NCI-H748 (cell line): ENCODE data around the gene CACNA1D.
"Not testable (repeated sequence)": the region's sequence is repeated elsewhere in the genome, so short reads cannot be mapped to it uniquely, and the experiment has no call there.

ENCODE experiments used
- DNase-seq: peaks from one replicate; lab custom pipeline; 2025; ENCODE audit not compliant: unreplicated experiment; lab: John Stamatoyannopoulos, UW

CACNA1D gene

DNA sequence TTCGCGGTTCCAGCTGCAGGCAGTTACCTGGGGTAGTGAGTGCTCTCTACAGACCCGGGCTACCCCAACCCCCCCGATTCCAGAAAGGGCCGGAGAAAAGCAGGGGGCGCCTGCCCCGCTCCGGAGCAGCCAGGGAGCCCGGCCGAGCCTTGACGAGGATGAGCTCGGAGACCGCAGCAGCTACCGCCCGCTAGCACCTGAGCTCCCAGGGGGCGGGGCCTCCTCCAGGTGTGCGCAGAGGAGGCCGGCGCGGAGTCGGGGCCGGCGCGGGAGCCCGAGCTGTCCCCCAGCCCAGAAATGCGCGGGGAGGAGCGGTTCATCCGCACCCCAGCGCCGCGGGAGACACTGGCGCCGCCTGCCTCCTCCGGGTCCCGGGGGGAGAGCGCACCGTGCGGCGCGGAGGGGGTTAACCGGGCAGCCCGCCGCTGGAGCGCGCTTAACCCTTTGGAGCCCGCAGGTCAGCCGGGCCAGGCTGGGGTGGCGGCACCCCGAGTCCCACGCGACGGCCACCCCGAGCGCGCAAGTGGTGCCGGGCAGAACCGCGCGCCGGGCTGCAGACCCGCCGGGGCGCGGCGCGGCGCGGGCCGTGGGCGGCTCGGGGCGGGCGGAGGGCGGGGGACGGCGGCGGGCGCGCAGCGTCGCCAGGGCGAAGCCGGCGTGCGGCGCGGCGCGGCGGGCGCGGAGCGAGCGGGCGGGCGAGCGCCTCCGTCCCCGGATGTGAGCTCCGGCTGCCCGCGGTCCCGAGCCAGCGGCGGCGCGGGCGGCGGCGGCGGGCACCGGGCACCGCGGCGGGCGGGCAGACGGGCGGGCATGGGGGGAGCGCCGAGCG, at the start of gene CACNA1D:
Gene CACNA1D, plus strand, starts transcription at position 649 of the 829 bp plus-strand sequence. CDS start 556 bp downstream, outside the sequence.
- DNase-seq: peak; percentile 78

DNA sequence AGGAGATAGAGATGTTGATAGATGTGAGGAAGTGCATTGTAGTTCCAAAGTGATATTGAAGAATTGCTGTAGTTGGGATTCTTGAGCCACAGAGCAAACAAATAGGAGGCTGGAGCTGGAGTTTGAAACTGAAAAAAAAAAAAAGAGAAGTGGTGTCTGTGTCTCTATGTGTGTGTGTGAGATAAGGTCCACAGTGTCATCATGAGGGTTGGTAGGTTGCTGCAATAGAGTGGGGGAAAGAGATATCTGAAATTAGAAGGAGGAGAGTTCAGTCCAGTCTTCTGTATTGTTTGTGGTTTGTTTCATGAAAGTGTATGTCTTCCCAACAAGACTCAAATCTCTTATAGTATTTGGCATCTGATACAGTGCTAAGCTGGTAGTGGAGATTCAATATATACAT, 37.3 kb upstream of the CACNA1D start:
- DNase-seq: no peak

DNA sequence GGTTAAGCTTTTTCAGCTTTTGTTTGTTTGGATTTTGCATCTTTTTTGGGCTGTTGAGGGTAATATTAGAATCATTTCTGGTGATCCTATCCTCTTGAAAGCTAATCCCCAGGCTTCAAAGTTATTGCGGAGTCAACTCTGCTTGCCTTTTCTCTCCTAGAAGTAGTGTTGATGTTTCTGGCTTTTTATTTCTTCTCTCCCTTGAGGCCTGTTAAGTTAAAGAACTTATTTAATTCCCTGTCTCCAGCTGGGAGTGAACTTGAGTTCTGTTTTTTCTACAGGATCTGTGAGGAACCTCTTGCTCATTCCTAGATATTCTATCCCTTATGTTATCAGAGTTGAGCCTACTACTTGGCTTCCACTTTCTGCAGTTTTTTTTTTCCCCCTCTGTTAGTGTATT, 34.1 kb upstream of the CACNA1D start:
- no peak for DNase-seq

DNA sequence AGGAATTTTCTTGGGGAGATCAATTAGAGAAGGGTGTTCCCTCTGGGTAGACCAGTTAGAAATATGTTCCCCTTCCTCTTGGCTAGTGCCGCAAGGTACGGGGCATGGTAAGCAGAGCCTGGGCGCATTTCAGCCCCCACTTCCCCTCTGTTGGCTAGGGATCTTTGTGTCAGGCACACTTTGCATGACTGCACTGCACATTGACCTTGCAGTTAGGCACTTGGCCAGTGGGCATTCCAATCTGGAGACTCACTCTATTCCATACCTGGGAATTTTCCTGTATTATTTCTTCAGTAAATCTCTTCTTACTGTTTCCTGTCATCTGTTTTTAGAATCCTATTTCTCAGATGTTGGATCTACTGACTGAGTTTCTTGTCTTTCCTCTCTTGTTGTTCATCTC, 30.0 kb upstream of the CACNA1D start:
- DNase-seq: no peak

DNA sequence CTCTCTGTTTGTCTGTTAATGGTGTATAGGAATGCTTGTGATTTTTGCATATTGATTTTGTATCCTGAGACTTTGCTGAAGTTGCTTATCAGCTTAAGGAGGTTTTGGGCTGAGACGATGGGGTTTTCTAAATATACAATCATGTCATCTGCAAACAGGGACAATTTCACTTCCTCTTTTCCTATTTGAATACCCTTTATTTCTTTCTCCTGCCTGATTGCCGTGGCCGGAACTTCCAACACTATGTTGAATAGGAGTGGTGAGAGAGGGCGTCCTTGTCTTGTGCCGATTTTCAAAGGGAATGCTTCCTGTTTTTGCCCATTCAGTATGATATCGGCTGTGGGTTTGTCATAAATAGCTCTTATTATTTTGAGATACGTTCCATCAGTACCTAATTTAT, 24.7 kb upstream of the CACNA1D start:
- not testable (repeated sequence) for DNase-seq

DNA sequence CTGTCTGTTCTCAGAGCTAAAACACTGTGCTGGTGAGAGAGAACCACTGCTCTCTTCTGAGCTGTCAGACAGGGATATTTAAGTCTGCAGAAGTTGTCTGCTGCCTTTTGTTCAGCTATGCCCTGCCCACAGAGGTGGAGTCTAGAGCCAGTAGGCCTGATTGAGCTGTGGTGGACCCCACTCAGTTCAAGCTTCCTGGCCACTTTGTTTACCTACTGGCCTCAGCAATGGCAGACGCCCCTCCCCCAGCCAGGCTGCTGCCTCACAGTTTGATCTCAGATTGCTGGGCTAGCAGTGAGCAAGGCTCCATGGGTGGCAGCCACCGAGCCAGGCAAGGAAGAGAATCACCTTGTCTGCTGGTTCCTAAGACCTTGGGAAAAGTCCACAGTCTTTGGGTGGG, 21.0 kb upstream of the CACNA1D start:
- DNase-seq: no peak

DNA sequence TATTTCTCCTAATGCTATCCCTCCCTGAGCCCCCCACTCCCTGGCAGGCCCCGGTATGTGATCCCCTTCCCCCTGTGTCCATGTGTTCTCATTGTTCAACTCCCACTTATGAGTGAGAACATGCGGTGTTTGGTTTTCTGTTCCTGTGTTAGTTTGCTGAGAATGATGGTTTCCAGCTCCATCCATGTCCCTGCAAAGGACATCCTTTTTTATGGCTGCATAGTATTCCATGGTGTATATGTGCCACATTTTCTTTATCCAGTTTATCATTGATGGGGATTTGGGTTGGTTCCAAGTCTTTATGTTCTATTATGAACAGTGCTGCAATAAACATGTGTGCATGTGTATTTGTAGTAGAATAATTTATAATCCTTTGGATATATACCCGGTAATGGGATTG, 18.0 kb upstream of the CACNA1D start:
- not testable (repeated sequence) for DNase-seq

DNA sequence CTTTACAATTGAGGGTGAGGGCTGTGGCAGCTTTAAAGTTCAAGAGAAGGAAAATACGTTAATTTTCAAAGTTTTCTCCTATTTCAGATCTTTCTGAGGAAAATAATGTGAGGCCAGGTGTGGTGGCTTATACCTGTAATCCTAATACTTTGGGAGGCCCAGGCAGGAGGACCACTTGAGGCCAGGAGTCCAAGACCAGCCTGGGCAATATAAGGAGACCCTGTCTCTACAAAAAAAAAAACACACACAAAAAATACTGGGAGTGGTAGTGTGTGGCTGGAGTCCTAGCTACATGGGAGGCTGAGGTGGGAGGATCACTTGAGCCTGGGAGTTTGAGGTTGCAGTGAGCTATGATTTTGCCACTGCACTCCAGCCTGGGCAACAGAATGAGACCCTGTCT, 16.7 kb upstream of the CACNA1D start:
- not testable (repeated sequence) for DNase-seq

DNA sequence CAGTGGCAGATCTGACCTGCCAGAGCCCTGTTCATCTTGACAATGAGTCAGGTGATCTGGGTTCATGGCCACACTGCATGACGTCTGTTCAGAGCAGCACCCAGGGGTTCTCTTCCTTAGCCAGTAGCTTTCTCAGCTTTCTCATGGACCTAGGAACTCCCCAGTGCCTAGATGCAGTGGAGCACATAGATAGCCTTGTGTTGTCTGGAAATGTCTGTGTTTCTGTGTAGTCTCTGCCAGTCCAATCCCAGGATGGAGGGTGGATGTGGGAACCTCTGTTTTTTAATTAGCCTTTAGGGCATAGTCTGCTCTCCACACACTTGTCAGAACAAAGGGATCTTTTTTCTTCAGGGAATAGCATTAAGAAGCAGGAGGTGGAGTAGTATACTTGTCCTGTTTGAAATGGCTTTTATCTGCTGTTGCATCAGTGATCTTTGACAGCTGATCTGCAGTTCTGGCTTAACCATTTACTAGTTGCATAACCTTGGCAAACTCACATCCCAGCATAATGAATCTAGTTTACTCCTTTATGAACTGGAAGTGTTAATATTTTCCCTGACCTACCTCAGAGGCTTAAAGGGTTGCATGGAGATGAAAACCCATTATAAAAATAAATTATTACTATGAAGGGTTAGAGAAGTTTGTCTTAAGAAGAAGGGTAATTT, 16.1 kb upstream of the CACNA1D start:
- no peak for DNase-seq

DNA sequence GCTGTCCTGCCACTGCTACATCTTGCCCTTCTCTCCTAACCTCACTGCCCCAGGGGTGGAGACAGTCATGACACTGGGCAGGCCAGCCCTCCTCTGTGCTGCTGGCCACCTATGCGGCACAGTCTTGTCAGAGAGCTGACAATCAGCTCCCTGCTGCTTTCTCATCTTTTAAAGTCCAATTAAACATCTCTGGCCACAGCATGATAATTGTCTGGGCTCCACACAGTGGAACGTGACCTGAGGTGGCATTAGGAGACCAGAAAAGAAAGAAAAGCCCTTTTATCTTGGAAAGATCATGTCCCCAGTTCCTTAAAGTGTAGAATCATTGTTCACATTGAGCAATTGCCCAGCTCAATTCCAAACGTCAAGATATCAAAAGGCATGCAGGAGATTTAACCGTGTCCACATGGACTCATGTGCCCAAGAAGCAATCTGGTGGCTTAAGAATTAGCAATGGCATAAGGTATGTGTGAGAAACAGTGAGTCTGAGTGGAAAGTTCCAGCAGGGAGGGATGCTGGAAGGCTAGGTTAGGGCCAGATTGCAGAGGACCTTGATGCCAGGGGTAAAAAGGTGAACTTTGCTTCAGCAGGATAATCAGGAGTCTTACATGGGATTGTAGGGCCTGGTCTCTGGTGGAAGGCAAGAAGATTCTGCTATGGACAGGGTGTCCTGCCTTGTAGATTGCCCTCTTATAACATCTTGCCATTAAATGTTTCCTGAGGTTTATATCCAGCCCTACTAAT, 15.3 kb upstream of the CACNA1D start:
- no peak for DNase-seq

DNA sequence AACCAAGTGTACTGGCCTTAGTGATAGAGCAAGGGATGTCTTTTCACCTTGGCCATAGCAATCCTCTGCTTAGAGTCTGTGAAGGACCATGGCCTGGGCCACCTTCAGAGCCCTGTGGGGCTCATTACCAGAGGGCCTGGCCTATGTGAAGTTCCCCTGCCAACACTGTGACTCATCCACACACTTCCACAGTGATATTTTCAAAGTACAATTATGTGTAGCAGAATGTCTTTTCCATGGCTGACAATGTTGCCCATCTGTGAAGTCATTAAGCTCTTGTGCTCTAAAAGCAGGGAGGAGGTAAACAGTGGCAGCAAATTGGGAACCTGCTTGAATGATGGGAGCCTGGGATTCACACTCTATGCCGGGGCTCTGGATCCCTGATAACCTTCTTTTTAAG, 12.2 kb upstream of the CACNA1D start:
- no peak for DNase-seq

DNA sequence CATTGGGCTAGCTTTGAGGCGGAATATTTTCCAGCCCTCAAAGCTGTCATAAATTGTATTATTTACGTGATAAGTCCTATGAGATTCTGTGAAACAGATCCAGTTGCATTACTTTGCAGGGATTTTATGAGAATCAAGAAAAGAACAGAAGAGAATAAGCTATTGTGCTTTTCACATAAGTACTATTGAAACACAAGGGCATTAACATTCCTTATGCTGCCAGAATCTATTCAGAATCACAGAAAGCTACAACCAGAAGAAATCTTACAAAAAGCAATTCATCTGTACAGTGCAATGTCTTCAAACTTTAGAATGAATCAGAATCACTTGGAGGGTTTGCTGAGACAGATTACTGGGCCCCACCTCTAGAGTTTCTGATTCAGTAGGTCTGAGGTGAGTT, 10.6 kb upstream of the CACNA1D start:
- DNase-seq: no peak

DNA sequence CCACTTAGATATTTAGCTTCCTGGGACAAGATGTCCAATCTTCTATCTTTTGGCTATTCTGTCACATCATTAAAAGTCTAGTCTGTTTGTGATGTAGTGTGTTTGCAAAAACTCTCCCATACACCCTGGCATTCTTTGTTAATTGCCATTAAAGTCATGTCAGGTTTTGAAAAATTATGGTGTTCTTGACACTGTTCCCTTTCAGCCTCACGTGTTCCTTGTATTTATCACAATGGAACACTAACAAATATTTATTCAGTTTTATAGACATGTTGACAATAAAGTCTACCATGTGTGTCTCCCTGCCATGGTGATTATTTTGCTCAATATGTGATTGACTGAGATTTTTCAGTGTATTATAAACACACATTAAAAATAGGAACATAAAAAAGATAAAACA, 9.4 kb upstream of the CACNA1D start:
- no peak for DNase-seq

DNA sequence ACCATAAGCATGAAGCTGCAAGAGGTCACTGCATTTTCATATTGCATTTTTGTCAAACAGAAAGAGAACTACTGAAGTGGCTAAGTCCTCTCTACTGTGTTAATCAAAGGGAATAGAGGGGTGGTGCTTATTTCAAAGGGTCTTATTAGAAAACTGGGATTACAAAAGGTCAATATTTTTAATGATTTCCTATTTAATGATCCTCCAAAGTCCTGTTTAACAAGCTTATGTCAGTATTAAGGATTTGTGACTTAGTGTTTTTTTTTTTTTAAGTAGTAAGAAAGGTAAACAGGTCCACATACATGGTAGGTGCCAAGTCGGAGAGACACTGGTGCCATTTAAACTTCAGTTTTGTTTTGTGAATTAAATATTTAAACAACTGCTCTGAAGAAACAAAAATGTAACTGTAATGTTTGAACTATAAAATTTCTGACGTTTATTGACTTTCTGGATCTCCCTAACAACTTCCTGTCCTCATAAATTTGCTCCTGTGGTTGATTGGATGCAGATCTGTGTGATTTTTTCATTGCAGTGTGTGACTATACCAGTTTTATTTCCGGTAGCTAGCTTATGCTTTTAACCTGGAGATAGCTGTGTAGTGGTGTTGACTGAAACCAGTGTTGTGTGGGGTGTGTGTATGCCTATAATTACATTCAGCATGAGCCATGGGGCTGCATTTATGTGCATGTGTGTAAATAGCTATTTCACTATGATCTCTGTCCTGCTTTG, 8.6 kb upstream of the CACNA1D start:
- peak; percentile 62 for DNase-seq

DNA sequence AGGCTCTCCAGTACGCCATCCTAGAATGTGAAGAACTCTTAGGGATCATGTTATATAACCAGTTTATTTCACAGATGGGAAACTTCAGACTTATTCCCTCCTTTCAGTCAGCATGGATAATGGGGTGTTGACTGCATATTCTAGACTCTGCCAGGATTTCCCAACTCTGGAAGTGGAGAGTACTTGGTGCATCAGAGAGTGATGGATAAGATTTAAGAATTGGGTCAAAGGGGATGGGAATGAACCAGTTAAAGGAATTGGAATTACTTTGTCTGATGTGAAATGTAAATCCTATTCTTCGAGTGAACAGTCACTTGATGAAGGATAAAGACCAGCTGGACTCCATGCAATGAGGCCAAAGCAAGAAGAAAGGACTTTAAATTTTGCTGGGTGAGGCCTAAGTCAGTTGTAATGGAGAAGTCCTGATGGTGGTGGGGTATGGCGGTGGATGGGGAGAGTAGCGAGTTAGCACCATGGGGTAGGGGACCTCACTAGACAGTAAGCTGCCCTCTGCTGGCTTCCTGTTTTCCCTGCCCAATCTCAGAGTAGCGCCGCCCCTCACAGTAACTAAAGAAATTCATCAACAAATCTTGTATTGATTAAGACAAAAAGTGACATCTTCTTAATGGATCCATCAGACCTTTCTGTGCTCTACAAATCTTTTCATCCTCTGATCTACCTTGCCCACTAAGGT, 7.3 kb upstream of the CACNA1D start:
- no peak for DNase-seq

DNA sequence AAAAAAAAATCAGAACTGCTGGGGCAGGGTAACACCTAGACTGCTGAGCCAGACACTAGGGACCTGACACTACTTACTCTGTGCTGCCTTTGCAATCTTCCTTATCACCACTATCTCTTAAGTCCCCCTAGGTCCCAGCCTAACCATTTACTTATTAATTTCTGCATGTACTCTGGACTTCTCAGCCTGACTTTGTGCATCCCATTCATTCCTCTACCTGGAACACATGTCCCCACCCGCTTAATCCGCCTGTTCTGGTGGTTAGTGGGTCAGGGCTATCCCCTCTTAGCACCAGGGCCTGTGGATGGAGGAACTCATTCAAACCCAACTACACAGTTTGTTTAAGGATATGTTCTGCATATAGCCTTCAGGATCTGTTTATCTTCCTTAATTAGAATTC, 5.0 kb upstream of the CACNA1D start:
- DNase-seq: no peak

DNA sequence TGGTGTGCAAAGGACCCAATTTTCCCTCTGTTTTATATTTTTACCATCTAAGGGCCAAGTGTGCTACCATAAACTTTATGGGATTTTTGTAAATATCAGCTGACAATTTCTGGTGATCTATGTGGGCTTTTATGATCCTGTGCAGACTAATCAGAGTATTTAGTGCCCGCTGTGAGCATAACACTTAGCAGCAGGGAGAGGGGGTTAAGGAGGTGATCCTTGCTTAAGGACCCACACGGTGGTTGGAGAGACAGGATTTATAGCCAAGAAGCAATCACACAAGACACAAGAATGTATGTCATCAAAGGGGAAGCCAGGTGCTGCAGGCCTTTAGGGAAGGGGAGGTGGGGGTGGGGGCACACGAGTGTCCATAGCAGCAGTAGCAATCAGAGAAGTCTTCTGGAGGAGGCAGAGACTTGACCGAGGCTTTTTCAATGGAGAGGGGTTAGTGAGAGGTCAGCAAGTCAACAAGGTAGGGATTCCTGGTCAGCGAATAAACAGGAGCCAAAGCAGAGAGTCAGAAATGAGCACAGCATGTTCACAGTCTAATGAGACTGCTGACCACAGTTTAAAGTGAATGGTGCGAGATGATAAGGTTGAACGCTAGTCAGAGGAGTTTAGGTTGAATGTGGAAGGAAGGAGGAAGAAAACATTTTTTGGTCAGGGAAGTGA, 4.5 kb upstream of the CACNA1D start:
- DNase-seq: no peak

DNA sequence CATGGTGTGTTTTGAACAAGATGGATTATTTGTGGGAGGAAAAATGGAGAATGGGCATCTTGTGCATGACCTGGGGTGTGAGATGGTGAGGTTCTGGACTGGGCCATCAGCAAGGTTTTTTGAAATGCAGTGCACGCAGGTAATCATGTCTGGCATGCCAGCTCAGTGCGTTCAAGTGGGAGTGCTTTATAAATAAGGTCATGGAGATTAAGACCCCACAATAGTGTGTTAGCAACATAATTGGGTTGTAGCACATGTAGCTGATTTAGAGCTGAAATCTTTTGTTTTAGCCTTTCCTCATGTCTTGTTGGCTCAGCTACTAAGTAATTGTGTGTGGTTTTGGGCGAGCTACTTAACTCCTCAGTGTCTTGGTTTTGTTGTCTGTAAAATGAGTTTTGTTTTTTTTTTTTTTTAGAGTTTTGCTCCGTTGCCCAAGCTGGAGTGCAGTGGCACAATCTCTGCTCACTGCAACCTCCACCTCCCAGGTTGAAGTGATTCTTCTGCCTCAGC, 3.9 kb upstream of the CACNA1D start:
- no peak for DNase-seq

DNA sequence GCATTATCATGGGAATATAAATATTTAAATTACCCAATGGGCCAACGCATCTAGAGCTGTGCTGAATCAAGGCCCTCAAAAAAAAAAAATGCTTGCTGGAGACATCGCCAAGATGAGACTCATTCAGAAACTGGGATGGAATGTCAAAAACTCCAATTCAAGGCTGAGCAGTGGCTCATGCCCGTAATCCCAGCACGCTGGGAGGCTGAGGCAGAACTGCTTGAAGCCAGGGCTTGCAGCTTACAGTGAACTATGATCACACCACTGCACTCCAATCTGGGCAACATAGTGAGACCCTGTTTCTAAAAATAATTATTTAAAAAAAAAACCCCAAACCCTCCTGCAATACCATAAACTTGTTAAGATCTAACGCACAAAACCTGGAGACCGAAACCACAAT, 3.1 kb upstream of the CACNA1D start:
- no peak for DNase-seq

DNA sequence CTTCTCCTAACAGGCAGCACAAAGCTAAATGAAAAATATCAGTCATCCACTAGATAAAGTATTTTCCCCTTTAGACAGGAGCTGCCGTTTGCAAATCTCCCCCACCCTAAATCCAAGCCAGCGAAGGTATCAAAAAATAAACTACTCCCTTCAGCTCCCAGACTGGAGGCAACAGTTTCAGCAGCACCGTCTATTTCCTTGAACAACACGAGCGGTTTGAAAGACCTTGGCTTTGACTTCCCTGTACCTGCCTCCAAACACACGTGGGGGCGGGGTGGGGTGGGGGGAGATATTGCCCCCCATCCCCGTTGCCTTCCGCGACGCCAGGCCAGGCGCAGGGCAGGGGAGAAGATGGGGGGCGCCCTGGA, 832 bp upstream of the CACNA1D start:
- DNase-seq: peak; percentile 42
